Measurements from ENCODE around the gene LHFPL2. TPM values are rescaled to one million over a fixed set of nuclear protein-coding genes. Genes with fewer than 3 reads are reported as not detected.
"Not testable (repeated sequence)": the region's sequence is repeated elsewhere in the genome, so short reads cannot be mapped to it uniquely, and the experiment has no call there.

LHFPL2 gene
- polyA plus RNA-seq, 4 donors, result 48.4 to 62.2 (median 56.3) TPM

GRCh38 chr5:78624011-78624541 lies 24.5 kb downstream of the LHFPL2 start:
- DNase-seq (ENCODE audit: low read depth in 4 of 4, low spot score in 3 of 4), result no peak

DNA sequence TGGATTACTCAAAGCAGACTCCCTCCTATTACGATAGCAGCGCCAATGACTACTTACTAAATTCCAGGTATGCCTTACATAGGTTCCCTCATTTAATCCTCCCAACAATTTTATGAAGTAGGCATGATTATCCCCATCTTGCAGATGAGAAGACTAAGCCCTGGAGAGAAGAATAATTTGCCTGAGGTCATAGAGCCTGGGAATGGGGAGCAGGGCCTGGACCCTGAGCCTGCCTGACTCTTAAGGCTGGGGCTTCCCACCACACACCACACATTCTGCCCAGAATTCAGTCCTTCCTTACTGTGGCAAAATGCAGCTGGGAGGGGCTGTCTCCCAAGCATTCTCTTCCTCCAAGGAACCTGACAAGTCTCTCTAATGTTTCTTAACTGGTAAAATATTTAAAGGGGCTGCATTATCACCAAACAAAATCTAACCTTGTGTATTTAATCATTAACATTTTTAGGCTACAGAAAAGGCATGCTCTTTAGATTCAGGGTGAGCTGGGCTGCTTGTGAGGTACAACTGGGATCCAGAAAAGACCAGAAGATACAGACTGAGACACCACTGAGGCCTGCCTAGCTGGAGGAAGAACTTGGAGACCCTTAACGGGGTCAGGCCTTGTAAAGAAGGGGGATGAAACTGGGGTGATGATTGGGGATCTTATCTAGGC lies 26.1 kb downstream of the LHFPL2 start:
- no peak for DNase-seq (ENCODE audit: low read depth in 4 of 4, low spot score in 3 of 4)

DNA sequence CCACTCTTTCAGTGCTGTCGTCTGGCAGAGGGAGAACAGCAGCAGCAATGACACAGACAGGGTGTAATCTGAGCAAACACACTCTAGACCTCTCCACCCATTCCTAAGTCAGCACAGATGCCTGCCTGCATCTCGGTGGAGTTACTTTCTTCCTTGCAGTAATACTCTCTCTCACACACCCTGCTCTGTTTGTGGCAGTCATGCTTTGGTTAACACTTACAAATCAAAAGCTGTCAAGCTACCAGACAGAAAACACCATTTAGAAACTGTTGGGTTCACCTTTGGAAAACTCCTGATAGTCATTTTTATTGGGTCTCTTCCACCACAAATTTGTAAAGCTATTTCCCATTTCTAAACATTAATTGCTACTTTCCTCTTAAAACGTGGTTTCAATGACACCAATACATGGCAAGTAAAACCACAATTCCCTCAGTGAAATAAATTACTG lies 27.3 kb downstream of the LHFPL2 start:
- no peak for DNase-seq (ENCODE audit: low read depth in 4 of 4, low spot score in 3 of 4)

- not testable (repeated sequence) for DNase-seq (ENCODE audit: low read depth in 4 of 4, low spot score in 3 of 4)
These were observed 28.5 kb downstream of the LHFPL2 start for GRCh38 chr5:78620119-78620518.

GRCh38 chr5:78618303-78618702 lies 30.3 kb downstream of the LHFPL2 start:
- DNase-seq (ENCODE audit: low read depth in 4 of 4, low spot score in 3 of 4), result no peak

GRCh38 chr5:78615697-78616096 lies 32.9 kb downstream of the LHFPL2 start:
- no peak for DNase-seq (ENCODE audit: low read depth in 4 of 4, low spot score in 3 of 4)

DNA sequence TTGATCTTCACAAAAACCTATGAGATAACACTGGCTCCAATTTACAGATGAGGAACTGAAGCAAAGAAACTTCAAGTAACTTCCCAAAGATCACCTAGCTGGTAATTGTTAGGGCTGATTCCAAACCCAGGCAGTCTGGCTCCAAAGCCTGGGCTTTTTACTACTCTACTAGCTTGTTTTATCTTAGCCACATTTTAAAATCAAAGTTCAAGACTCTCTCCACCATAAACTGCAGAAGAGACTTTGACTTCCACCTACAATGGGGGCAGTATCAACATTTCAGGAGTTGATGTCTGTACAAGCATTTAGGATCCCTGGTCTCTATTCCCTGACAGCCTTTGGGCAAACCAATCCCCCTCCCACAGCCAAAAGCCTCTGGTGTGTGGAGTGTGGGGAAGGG lies 33.8 kb downstream of the LHFPL2 start:
- DNase-seq (ENCODE audit: low read depth in 4 of 4, low spot score in 3 of 4), result no peak

DNA sequence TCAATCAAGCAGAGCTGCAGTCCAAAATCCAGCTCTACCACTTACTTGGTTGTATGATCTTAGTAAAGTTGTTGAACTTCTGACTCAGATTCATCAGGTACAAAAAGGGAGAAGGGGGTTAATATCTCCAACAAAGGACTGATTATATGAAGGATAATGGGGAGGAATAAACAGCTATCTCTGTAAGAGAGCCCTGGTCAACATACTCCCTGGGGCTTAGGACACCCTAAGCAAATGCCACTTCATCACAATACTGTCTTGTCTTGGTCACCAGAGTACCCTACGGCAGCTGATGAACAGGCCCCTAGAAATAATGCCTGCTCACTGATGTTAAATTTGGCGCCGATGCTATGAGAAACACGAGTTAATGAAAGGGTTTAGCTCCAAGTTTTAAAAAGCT lies 34.8 kb downstream of the LHFPL2 start:
- no peak for DNase-seq (ENCODE audit: low read depth in 4 of 4, low spot score in 3 of 4)

DNA sequence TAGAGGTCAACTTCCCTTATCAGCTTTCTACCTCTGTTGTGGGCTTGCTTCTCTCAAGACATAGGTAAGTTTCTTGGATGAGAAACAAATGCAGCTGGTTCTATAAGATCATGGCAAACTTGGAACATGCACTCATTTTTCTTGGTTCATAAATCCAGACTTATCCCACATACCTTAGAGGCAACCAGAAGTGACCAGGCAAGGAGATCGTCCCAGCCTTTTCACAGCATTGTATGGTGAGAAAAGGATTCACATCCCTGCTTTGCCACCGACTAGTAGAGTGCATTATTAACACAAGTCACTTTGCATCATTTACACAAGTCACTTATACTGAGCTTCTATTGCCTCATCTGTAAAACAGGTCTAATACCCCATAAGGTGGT lies 35.4 kb downstream of the LHFPL2 start:
- no peak for DNase-seq (ENCODE audit: low read depth in 4 of 4, low spot score in 3 of 4)

DNA sequence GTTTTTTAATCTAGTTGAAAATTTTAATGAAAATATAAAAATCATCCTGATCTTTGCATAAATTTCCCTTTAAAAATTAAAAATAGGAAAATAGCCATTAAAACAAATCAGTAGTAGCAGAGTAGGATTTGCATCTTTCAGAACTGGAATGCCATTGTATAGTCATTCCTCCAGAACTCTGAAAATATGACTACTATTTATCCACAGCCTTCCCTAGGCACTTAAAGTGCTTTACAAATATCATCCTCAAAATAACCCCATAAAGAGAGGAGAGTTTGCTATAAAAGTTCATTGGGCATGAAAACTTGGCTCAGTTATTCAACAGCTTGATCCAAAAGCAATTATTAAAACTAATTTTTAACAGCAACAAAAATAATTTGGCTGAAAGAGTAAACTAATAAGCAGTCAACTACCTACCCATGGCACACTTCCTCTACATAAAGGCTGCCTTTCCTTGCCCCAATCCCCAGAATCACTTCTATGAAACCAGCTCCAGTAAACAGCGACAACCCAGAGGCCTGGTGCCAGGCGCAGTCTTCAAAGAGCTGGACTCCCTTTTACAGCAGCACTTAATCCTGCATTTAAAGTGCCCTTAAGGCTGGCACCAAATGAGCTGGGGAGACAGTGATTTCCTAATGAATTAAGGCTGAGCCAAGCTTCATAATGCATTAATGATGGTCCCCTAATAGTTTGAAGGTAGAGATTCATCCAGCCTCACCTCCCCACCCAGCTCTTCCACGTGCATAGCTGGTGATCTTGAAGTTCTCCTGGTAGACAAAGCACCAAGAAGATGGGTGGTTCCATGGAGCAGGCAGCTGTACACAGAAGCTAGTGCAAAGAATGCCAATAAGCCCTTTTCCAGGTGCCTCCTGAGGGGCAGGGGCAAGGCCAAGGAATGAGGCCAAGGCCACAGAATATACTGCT lies 36.1 kb downstream of the LHFPL2 start:
- no peak for DNase-seq (ENCODE audit: low read depth in 4 of 4, low spot score in 3 of 4)

DNA sequence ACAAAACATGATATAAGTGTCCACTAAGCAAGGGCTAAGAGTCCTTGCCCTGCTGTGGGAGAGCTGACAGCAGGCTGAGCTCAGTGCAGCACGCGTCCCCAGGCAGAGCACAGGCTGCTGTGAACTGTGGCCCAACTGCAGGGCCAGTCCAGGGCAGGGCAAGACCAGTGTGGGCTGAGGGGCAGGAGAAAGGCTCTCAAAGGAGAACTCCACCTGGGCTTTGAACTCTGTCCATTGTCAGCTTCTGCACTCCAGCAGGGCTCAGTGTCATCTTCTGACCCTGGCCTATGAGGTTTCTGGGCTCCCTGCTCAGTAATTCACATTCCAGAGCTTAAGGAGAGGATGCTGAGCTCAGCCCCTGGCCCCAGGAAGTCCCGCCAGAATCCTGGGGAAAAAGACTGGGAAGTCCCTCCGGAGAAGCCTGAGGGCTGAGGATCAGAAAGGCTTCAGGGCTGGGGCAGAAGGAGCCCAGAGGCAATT lies 37.4 kb downstream of the LHFPL2 start:
- DNase-seq (ENCODE audit: low read depth in 4 of 4, low spot score in 3 of 4), result no peak

- DNase-seq (ENCODE audit: low read depth in 4 of 4, low spot score in 3 of 4), result no peak
These were observed 37.9 kb downstream of the LHFPL2 start for GRCh38 chr5:78610636-78611035.

- no peak for DNase-seq (ENCODE audit: low read depth in 4 of 4, low spot score in 3 of 4)
These were observed 38.4 kb downstream of the LHFPL2 start for GRCh38 chr5:78610163-78610583.

DNA sequence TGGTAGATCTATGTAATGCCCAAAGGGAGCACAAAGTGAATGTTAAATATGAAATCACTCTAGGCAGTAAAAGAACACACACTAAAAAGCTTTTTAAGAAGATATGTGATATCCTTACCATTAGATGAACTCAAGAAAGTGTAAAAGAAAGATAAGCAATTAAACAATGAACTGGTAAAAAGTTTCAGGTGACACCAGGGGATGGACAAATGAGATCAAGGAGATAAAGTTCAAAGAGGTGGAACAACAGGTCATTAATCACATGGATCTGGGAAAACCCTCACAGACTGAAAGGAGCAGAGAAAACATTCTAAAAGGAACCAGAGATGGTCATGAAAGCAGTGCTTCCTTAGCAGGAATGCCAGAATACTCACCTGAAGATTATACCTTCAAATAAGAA lies 40.7 kb downstream of the LHFPL2 start:
- no peak for DNase-seq (ENCODE audit: low read depth in 4 of 4, low spot score in 3 of 4)

DNA sequence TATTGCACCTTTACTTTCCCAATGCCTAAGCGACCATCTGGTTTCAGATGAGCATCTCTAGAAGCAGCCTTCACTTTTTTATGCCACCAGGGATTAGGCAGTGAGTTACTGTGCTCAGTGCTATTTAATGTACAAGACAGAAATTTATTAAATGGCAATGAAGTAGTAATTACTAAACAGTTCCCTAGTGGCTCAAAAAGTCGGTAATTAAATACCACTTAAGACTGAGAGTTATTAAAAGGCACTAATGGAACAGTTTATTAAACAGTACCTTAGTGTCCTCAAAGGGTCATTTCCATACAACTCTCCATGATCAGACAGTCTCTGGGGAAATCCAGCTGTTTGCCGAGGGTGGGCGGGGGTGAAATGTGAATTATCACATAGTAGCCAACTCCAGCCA lies 42.3 kb downstream of the LHFPL2 start:
- DNase-seq (ENCODE audit: low read depth in 4 of 4, low spot score in 3 of 4), result no peak

DNA sequence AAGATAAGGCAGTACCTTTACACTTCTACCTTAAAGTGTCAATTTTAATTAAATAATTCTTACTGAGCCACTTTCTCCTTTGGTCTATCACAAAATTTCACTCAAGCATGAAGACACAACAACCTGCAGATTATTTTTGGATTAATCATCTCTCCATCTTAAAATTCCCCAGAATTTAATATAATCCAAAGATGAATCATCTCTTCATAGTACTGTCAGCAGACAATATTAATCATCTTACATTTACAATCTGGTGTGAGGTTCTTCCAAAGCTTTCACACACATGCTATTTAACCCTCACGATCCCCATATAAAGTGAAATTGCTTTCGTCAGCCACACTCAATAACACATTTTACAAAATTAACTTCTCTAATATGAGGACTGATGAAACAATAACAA lies 43.0 kb downstream of the LHFPL2 start:
- no peak for DNase-seq (ENCODE audit: low read depth in 4 of 4, low spot score in 3 of 4)

DNA sequence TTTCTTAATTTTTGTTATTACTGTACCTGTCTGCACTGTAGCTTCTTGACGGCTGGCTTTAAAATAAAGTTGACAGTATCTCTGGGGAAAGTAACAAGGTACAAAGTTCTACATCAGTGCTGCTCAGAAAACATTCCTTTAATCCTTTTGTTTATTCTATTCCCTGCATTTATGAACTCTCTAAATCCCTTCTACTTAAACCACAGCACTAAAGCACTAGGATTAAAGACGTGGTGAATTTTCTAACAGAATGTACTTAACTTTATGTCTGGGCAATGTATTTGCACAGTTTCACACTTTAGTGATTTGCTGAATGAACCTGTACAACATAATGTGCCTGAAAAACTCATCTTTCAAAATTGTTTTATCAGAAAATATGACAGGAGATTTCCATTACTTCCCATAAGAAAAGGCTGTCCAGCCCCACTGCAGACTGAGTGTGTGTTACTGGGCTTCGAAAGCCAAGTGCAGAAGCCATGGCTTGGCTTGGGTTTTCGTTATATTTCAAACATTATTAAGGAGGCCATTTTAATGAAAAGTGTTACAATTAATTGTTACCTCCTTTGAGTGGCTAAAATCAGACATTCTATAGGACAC lies 43.8 kb downstream of the LHFPL2 start:
- DNase-seq (ENCODE audit: low read depth in 4 of 4, low spot score in 3 of 4), result no peak

DNA sequence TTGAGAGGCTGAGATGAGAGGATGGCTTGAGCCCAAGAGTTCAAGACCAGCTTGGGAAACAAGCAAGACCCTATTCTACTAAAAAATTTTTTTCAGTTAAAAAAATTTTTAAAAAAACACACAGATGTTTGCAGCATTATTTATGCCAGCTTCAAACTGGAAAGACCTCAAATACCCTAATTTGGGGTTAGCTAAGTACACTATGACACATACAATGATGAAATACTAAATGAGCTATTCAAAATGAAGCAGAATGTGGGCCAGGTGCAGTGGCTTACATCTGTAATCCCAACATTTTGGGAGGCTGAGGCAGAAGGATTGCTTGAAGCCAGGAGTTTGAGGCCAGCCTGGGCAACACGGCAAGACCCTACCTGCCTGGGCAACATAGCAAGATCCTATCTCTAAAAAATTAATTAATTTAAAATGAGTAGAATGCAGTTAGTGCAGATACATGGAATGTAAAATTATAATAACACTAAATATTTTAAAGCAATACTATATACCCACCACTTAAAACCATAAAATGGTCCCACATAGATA lies 44.9 kb downstream of the LHFPL2 start:
- DNase-seq (ENCODE audit: low read depth in 4 of 4, low spot score in 3 of 4), result no peak

GRCh38 chr5:78602400-78602799 lies 46.2 kb downstream of the LHFPL2 start:
- DNase-seq (ENCODE audit: low read depth in 4 of 4, low spot score in 3 of 4), result no peak

GRCh38 chr5:78601559-78602314 lies 46.8 kb downstream of the LHFPL2 start:
- no peak for DNase-seq (ENCODE audit: low read depth in 4 of 4, low spot score in 3 of 4)

All from left renal pelvis (tissue), 4 donors.